CD4-positive, alpha-beta T cell treated with Interleukin-1 beta for 1 hour (primary cell): ENCODE measurements around the gene GALNTL6.

Experiments used
- DNase-seq, 2 donors: peaks; one replicate each; pipeline ENCODE4 v3.0.0-alpha.2; 2020 to 2022

GALNTL6 gene

DNA sequence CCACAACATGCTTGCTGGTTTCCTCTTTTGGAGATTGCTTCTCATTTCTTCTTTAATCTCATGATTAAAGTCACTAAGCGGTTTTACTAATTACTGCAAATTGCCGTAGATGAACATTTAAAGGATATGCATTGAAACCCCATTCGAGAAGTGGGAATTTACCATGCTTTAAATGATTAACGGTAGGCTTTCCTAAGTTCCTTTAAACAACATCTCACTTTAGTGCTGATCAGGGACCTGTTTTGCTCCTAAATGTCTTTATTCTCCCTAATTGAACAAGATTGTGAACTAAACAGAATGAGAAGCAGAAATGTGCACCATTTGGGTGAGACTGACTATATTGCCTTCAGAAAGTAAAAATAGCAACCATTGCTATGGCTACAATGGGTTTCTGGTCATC is 430.3 kb downstream of the GALNTL6 start:
- no peak for DNase-seq

DNA sequence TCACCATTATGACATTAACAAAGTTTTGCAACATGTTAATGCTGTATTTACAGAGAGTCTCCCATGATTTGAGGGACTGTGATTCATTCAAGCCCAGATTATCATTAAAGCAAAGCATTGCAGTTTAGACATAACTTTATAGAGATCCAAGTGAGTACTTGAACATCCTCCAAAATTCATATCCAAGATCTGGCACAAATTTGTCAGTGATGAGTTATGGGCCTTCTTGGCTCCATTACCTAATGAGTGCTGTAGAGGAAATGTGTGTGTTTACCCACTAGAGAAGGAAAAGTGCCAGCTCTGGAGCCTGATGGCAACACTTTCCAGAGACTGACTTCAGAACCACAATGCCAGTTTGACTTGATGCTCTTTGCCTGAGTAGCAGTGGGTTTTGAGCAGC is 432.3 kb downstream of the GALNTL6 start:
- no peak for DNase-seq

DNA sequence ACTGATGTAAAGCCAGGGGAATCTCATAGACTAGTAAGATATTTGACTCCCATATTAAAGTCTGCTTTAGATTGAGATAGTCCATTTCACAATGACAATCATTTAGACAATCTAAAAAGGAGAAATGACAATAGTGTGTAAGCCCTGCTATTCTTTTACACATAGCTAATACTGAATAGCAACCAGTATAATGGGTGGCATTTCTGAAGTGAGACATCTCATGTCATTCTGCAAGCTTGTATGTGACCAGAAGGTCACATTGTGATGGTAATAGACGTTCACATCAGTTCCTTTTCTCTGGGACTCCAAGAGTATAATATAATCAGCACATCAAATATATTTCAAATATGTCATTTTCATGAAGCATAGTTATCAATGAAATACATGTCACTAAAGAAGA is 440.2 kb downstream of the GALNTL6 start:
- no peak for DNase-seq

DNA sequence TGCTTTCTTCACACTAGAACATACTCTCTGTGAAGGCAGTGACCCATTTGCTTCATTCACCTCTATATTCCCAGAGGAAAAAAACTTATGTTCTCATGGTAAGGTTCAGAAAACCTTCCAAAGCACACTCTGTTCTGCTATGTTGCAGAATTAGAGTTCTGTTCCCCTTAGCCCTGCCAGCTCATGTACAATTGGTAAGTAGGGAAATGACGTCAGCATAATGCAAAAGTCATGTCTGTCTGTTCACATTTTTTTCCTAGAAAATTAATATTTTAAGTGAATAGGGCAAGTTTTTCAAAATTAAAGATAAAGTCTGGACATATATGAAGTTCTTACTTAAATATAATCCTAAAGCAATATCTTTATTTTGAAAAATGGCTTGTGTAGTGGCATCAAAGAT is 443.6 kb downstream of the GALNTL6 start:
- DNase-seq: no peak

DNA sequence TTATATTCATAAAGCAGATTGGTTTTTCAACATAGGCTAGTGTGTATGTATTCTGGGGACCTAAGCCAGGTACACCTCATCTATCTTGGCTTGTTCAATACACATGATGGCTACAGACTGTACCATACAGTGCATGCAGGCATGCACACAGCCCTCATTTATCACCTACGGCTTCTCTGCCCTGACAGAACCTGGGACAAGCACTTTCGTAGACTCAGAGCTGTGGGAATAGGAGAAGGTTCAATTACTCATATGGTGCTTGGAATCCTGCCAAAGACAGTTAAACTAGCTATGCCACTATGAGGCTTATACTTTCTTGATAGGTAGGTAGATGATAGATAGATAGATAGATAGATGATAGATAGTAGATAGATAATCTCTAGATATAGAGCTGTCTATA is 457.2 kb downstream of the GALNTL6 start:
- DNase-seq: no peak

DNA sequence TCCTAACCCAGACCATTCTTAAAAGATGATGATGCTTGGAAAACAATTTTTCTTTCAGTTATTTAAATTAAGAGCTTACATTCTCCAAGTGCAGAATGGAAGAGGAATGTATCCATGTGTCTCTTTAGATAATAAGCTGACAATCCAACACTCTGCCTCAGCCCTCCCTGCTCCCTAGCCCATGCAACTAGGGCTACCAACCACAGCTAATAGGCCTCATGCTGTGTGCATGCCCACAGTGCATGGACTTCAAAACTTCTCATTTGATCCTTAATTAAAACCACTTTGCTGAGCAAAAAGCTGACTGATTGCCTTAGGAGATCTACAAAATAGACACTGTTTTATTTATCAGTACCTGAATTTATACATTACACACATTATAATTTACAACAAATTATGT is 473.9 kb downstream of the GALNTL6 start:
- DNase-seq: no peak

DNA sequence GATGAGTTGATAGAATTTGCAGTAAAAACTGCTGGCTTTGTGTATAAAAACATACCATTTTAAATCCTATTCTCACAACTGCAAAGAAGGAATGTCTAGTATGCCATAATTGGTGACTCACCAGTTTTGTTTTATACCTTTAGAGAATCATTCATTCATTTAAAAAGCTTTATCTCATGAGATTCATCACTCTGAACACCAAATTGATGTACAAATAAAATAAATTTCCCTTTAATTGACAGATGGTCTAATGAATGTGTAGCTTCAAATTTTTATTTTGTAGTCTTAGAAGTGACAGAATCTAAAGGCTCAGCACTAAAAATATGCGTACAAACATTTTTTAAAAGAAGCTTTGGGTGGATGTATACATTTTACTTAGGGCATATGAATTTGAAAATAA is 492.5 kb downstream of the GALNTL6 start:
- no peak for DNase-seq

DNA sequence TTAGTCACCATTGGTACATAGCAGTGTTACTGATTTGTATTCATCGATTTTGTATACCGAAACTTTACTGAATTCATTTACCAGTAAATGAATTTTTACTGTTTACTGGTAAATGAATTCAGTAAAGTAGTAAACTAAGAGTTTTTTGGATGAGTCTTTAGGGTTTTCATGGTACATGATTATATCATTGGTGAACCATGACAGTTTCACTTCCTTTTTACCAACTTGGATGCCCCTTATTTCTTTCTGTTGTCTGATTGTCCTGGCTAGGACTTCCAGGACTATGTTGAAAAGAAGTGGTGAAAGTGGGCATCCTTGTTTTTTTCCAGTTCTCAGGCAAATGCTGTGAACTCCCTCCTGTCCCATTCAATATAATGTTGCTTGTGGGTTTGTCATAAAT is 494.9 kb downstream of the GALNTL6 start:
- DNase-seq: no peak

DNA sequence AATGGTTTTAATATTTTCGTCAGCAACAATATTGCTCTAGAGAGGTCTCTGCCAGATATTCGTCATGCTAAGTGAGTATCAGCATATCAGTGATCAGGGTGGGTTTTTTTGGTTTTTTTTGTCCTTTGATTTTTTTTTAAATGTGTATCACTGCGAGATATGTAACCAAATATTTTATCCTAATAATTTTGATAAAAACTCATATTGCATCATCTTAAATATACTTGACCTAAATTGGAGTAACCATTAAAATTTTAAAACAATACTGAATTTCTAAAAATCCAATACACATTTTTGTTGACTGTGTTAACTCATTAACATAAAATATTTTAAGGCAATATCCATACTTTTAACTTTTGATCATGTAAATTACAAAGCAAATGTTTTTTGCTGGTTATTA is 498.5 kb downstream of the GALNTL6 start:
- DNase-seq: no peak

DNA sequence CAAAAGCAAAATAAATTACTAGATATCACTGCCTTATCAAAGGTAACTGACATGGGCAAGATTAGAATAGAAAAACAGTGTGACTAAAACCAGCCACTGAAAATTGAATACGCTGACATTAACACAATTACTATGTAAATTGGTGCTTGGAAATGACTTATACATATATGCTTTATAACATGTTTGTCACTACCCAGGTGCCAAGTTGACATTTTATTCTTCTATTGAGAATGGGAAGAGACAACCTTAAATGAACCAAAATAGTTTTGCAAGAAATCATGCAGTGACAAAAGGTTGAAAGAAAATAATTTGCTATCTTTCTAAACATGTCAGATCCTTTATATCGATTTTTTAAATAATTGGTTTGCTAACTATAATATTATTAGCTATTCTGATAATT is 510.1 kb downstream of the GALNTL6 start:
- DNase-seq: no peak

DNA sequence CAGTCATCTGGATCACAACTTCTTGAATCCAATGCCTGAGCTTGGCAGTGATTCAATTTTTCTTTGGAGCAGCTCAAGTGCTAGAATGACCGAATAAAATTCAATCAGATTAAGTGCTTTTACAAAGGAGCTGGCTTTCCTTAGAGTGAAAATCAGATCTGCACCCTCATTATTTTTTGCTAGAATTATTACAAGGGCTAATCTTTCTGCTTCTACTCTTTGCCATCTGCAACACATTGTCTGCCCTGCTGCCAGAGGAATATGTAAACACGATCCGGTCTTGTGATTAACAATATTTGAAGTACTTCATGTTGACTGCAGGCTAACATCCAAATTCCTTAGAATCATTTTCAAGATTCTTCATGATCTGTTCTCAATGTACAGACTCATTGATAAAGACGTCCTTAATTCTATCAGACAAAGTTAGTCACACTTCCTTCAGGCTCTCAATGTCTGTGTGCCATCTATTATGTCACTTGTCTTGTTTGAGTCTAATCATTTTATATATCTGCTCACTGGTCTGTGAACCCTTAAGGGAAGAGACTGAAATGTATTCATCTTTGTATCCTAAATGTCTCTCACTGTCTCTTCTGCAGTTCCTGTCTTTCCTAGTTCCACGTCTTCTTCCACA is 531.2 kb downstream of the GALNTL6 start:
- DNase-seq: no peak

DNA sequence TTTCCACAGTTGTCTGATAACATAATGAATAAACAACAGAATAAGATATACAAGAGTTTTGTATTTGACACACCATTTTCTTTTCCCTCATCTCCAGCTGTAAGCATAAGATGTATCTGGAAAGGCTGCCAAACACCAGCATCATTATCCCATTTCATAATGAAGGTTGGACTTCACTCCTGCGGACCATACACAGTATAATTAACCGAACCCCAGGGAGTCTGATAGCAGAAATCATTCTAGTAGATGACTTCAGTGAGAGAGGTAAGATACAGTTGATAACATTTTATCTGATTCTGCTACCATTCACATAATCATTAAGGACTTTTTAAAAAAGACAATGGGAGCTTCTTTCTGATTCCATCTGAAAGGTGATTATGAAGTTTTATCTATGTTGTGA is 535.2 kb downstream of the GALNTL6 start:
- DNase-seq: no peak

DNA sequence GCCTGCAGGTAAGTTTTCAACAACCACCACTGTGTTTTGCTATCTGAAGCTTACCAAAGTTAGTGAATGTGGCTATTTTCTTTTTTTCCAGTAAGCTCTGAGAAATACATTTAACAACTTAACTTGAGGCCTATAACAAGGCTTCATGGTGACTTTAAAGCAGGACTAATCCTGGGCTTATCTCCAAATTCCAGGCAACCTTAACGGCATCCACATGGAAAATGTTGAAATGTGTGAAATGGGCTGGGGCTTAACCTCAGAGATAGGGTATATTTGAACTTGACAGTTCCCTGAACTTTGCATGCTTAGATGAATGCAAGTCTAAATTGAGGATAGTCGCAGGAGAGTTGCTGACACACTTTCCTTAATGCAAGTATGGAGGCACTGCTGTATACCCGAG is 539.2 kb downstream of the GALNTL6 start:
- no peak for DNase-seq

DNA sequence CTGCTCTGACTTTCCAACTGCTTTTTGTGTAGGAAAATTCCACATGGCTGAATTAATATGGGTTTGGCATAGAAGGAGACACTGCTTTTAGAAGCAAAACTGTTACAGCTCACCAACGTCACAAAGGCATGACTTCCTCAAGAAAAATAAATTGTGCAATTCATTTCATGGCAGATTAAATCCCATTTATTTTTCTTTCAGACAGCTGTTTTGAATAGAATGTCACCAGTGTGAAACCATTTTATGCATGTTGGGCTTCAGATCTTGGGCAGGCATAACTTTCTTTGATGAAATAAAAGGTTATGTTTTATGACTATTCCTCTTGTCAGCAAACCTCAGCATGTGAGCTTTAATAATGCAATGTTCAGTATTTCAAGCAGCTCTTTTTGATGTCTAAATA is 542.8 kb downstream of the GALNTL6 start:
- DNase-seq: no peak

DNA sequence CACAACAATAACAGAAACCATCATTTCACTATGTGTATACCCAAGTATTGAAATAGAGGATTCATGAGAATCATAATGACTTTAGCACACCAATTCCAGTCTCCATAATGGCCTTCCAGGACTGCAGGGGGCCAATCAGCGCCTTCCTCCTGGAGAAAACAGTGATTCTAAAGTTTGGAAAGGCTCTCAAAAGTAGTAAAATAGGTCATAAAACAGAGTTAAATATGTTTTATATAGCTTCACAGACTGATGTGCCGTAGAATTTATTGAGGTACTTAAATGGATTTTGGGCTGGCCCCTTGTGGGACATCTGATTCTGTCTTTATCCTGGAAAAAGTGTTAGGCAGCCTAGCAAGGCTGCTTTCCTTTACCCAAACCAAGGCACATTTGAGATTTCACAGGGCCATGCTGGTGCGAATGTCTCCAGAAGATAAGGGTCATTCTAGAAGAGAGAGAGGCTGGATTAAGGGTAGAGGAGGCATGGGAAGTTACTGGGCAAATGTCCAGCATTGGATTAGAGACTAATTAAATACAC is 543.9 kb downstream of the GALNTL6 start:
- DNase-seq: no peak

DNA sequence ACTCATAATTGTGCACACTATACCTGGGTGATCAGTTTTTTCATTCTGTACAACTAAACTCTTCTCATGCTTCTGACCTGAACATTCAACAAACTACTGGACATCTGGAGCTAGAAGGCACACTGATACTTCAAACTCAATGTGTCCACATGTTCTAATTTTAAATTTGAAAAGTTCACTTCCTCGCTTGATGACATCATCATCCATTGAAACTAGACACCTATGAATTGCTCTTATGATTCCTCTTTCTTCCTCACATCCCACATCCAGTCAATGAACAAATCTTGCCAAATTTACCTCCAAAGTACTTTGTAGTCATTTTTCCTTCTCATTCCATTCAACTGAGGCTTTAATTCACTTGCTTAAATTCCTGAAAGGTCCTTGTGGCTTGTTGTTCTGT is 549.4 kb downstream of the GALNTL6 start:
- DNase-seq: no peak

DNA sequence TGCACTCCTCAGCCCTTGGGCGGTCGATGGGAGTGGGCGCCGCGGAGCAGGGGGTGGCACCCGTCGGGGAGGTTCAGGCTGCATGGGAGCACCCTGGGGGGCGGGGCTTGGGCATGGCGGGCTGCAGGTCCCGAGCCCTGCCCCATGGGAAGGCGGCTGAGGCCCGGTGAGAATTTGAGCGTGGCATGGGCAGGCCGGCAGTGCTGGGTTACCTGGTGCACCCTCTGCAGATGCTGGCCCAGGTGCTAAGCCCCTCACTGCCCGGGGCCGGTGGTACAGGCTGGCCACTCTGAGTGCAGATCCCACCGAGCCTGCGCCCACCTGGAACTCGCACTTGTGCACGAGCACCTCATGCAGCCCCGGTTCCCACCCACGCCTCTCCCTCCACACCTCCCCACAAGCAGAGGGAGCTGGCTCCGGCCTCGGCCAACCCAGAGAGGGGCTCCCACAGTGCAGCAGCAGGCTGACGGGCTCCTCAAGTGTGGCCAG is 556.3 kb downstream of the GALNTL6 start:
- no peak for DNase-seq

DNA sequence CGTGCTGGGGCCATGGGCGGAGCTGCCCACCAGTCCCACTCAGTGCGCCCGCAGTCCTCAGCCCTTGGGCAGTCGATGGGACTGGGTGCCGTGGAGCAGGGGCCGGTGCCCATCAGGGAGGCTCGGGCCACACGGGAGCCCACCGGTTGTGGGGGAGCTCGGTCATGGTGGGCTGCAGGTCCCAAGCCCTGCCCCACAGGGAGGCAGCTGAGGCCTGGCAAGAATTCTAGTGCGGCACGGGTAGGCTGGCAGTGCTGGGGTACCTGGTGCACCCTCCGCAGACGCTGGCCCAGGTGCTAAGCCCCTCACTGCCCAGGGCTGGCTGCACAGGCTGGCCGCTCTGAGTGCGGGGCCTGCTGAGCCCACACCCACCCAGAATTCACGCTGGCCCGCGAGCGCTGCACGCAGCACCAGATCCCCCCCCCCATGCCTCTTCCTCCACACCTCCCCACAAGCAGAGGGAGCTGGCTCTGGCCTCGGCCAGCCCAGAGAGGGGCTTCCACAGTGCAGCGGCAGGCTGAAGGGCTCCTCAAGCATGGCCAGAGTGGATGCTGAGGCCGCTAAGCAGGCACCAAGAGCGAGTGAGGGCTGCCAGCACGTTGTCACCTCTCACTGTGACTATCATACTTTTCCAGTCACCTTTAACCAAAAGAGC is 564.4 kb downstream of the GALNTL6 start:
- no peak for DNase-seq

DNA sequence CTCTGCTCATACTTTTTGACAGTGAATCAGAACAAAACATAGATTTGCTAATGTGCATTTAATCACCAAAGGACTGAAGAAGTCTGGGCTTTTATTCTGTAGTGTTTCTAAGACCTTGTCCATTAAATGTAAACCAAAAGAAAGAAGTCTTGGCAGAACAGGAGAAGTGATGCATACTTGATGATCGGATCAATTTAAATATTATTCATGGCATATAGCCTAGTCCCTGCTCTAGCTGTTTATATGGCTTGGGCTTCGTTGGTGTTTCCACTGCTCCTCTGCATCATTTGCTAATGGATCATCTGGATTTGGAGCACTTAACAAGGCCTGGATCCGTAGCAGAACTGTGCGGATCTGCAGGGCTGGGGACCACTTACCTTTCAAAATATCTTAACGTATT is 566.6 kb downstream of the GALNTL6 start:
- DNase-seq: no peak

DNA sequence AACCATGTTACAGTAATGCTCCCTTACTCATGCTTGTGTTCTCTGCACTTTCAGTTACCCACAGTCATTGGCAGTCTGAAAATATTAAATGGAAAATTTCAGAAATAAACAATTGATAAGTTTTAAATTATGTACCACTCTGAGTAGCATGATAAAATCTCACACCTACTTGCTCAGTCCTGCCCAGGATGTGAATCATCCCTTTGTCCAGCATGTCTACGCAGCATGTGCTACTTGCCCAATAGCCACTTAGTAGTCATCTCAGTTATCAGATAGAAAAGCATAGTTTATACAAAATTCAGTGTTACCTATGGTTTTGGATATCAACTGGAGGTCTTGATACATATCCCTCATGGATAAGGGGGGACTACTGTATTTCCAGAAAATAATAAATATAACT is 577.1 kb downstream of the GALNTL6 start:
- DNase-seq: no peak

DNA sequence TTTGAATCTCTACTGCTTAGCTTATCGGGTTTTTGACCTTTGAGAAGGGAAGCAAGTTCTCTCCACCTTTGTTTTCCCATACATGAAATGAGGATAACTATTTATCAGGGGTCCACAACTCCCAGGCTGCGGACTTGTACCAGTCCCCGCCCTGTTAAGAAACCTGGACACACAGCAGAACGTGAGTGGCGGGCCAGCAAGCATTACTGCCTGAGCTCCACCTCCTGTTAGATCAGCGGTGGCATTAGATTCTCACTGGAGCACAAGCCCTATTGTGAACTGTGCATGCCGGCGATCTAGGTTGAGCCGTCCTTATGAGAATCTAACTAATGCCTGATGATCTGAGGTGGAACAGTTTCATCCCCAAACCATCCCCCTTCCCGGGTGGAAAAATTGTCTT is 579.5 kb downstream of the GALNTL6 start:
- no peak for DNase-seq

DNA sequence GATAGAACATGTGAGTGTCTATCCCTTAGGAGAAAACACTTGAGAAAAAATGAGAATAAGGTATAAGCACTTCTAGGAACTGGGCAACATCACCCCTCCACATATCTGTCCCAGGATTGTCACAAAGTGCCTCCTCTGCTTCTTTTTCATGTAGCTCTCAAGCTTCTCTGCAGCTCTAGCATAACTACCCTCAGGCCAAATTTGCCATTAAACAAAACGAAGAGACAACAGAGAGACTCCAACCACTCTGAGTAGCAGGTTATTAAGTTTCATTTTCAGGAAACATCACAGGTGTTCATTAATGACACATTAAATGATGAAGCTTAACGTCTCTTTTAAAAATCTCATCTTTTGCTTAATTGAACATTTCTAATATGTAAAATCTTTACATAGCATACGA is 580.0 kb downstream of the GALNTL6 start:
- no peak for DNase-seq

DNA sequence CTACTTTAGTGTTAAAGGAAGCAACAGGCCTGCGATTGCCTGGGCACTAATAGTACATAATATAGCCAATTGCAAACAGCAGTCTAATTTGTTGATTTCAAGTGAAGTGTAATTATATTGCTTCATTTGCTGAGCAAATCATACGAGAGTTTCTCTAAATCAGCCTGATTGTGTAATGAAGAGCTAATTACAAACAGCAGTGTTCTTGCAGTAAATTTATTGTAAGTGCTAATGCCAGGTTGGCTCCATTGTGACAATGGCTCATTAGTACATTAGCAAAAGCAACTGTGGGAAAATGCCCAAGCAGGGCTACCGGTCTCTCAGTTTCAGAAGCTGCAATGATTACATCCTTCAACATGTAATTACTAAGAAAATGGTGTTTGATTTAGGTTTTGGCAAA is 591.5 kb downstream of the GALNTL6 start:
- DNase-seq: no peak

DNA sequence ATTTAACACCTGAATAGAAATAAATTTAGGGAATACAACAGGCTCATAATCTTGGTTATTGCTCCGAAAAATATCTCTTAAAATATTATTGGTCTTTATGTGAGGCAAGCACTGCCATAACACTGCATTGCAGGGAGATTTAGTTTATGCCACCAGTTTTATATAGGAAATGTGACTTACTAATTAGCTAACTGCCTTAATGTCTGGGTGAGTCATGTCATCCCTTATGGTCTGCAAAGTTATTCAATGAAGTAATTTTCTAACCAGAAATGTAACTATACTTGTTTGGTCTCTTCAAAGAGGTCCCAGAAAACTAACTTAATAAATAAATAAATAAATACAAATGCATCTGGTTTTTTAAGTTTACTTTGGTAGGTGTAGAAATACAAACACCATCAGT is 597.2 kb downstream of the GALNTL6 start:
- no peak for DNase-seq

DNA sequence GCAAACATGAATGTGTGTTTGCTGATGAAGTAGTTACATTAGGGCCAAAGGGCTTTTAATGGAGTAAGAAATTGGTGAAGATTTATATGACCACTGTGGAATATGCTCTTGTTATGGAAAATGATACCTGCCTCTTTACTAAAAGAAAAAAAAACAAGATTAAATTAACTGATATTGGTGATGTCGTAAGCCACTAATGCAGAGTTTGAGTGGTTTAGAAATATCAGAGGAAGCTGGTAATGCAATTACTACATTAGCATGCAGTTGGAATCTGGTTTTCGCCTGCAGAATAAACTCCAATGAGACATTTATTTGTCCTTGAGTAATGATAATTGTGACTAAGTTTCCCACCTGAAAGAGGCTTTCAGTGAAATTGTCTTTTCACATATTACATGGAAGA is 597.9 kb downstream of the GALNTL6 start:
- DNase-seq: no peak
